Measurements from ENCODE around the gene IPO13.

The IPO13 gene

DNA sequence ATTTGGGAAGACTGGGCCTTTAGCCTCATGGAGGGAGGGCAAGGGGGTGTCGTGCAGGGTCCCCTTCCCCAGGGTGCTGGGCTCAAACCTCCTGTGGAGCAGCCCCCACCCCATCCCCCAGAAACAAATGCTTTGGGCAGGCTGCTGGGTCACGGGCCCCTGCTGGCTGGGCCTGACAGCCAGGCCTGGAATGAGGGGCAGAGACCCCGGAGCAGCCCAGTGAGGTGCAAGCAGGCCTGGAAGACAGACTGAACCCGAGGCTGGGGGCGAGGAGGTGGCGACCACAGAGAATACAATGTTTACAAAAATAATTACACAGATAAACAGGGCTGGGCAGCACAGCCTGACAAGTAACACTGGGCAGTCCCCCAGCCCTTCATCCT lies 50.0 kb downstream of the IPO13 start:
- DNase-seq (ENCODE audit: insufficient read length, low spot score), result no peak
- no peak for FAIRE-seq
- no peak for TF ChIP-seq TAF1 (IDR thresholded peaks at IDR 0.05; ENCODE audit: low read depth, low read length)
- no peak for TF ChIP-seq POU2F2 (IDR thresholded peaks at IDR 0.05; ENCODE audit: low read depth, low read length)
- no peak for TF ChIP-seq POLR2AphosphoS5 (IDR thresholded peaks at IDR 0.05; ENCODE audit: low read depth, low read length)
- TF ChIP-seq SPI1 (IDR thresholded peaks at IDR 0.05; ENCODE audit: low read depth, low read length), result no peak
- no peak for TF ChIP-seq PAX5 (IDR thresholded peaks at IDR 0.05; ENCODE audit: insufficient read depth, low read length, severe bottlenecking)
- no peak for TF ChIP-seq POLR2A (IDR thresholded peaks at IDR 0.05; ENCODE audit: low read depth, low read length)

DNA sequence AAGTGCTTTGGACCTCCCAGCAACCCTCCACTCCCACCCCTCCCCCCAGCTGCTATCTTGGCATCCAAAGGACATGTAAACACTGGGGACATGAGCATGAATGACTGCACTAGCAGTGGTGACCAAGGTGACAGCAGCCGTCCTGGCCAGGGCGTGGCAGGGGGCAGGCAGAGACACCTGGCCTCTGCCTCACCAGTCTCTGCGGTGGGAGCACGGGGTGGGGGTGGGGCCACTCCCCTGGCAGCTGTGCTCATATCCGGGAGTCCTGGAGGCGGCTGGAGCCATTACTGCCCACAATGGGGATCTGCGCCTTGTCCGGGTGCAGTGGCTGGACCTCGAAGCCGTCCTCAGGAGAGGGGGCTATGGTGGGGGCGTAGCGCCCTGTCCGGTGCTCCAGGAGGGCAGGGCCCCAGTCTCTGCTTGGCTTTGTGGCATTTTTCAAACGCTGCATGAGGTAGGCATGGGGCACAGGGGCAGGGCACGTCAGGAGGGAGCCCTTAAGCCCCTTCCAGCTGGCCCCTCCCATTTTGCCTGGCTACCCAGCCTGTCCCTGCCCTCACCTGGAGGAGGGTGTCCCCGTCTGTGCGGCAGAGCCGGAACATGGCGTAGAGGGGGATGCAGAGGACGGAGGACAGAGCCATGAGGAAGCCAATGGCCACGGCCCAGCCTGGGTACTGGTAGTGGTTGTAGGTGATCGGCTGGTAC lies 50.7 kb downstream of the IPO13 start:
- no peak for DNase-seq (ENCODE audit: insufficient read length, low spot score)
- TF ChIP-seq PAX5 (IDR thresholded peaks at IDR 0.05; ENCODE audit: insufficient read depth, low read length, severe bottlenecking), result no peak
- no peak for TF ChIP-seq TAF1 (IDR thresholded peaks at IDR 0.05; ENCODE audit: low read depth, low read length)
- no peak for TF ChIP-seq POLR2AphosphoS5 (IDR thresholded peaks at IDR 0.05; ENCODE audit: low read depth, low read length)
- no peak for TF ChIP-seq POU2F2 (IDR thresholded peaks at IDR 0.05; ENCODE audit: low read depth, low read length)
- no peak for TF ChIP-seq POLR2A (IDR thresholded peaks at IDR 0.05; ENCODE audit: low read depth, low read length)
- TF ChIP-seq SPI1 (IDR thresholded peaks at IDR 0.05; ENCODE audit: low read depth, low read length), result no peak
- FAIRE-seq, result no peak

DNA sequence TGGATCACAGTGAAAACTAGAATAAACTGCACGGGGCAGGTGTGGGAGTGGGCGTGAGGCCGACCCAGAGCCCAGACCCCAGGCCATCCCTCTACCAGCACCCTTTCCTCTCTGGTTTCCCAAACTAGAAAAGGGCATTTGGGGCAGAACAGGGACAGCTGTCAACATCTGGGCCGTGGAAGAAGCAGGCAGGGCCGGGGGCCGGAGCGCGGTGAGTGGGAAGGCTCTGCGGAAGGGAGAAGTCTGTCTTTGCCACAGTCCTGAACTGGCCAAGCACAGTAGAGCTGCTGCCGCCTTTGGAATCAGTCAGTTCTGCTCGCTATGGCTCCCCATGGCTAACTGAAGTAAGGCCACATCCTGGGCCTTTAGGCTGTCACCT lies 51.2 kb downstream of the IPO13 start:
- TF ChIP-seq POU2F2 (IDR thresholded peaks at IDR 0.05; ENCODE audit: low read depth, low read length), result no peak
- TF ChIP-seq POLR2AphosphoS5 (IDR thresholded peaks at IDR 0.05; ENCODE audit: low read depth, low read length), result no peak
- TF ChIP-seq TAF1 (IDR thresholded peaks at IDR 0.05; ENCODE audit: low read depth, low read length), result no peak
- no peak for TF ChIP-seq POLR2A (IDR thresholded peaks at IDR 0.05; ENCODE audit: low read depth, low read length)
- DNase-seq (ENCODE audit: insufficient read length, low spot score), result no peak
- no peak for FAIRE-seq

DNA sequence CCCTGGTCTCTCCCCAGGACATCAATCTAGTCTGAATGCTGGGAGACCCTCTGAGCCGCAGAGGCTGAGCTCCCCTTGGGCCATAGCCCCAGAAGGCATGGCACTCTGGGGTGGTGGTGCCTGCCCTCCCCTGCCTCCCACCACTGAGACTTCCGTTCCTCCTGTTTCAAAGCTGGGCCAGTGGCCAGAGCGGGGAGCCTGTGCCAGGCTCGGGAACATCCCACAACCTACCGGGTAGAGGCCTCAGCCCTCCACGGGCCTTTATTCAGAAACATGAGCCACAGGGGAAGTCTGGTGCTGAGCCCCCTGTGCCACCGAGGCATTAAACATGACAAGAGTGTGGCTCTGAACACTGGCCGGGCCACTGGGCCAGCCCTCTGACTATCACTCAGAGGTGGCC lies 52.7 kb downstream of the IPO13 start:
- DNase-seq (ENCODE audit: insufficient read length, low spot score) (no peak), FAIRE-seq (no peak)
- TF ChIP-seq POU2F2 (IDR thresholded peaks at IDR 0.05; ENCODE audit: low read depth, low read length) (no peak), SPI1 (IDR thresholded peaks at IDR 0.05; ENCODE audit: low read depth, low read length) (no peak), PAX5 (IDR thresholded peaks at IDR 0.05; ENCODE audit: insufficient read depth, low read length, severe bottlenecking) (no peak), TAF1 (IDR thresholded peaks at IDR 0.05; ENCODE audit: low read depth, low read length) (no peak), POLR2A (IDR thresholded peaks at IDR 0.05; ENCODE audit: low read depth, low read length) (no peak), POLR2AphosphoS5 (IDR thresholded peaks at IDR 0.05; ENCODE audit: low read depth, low read length) (no peak)

DNA sequence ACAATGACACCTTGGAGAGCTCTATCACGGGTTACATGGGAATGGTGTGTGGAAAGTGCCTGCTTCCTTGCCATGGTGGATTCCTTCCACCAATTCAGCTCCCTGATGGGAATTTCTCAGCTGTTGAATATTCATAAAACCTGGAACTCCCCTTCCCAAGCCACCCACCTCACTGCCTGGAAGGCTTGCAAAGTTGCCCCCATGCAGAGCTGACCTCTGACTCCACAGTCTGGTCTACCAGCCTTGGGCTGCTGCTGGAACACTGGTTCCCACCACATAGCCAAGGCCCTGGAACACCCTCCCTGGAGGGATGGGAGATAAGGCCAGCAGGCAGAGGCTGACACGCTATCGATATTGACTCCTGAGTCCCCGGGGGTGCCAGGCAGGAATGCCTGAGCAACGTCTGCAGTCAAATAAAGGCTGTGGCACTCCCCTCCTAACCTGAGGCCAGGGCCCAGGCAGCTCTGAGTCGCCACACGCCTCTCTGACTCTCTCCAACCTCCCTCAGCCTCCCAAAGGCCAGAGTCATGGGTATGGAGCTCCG lies 53.4 kb downstream of the IPO13 start:
- FAIRE-seq (no peak), DNase-seq (ENCODE audit: insufficient read length, low spot score) (no peak)
- TF ChIP-seq POU2F2 (IDR thresholded peaks at IDR 0.05; ENCODE audit: low read depth, low read length), result no peak

DNA sequence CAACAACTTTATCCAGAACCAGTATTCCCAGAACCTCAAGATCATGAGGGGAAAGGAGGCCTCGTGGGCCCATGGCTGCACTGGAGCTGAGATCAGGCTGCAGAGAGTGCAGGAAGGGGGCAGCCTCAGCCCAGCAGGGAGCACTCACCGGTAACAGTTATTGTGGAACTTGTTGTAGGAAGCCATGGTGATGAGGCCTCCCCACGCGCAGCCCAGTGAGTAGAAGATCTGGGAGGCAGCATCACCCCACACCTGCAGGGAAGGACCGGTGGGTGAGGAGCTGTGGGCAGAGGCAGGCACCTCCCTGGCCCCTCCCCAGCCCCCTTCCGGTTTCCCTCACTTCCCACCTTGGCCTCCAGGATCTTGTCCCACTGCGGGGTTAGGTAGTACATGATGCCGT lies 55.4 kb downstream of the IPO13 start:
- no peak for FAIRE-seq
- no peak for DNase-seq (ENCODE audit: insufficient read length, low spot score)
- TF ChIP-seq TAF1 (IDR thresholded peaks at IDR 0.05; ENCODE audit: low read depth, low read length), result no peak
- TF ChIP-seq POLR2AphosphoS5 (IDR thresholded peaks at IDR 0.05; ENCODE audit: low read depth, low read length), result no peak
- no peak for TF ChIP-seq PAX5 (IDR thresholded peaks at IDR 0.05; ENCODE audit: insufficient read depth, low read length, severe bottlenecking)
- no peak for TF ChIP-seq SPI1 (IDR thresholded peaks at IDR 0.05; ENCODE audit: low read depth, low read length)
- no peak for TF ChIP-seq POU2F2 (IDR thresholded peaks at IDR 0.05; ENCODE audit: low read depth, low read length)
- TF ChIP-seq POLR2A (IDR thresholded peaks at IDR 0.05; ENCODE audit: low read depth, low read length), result no peak

DNA sequence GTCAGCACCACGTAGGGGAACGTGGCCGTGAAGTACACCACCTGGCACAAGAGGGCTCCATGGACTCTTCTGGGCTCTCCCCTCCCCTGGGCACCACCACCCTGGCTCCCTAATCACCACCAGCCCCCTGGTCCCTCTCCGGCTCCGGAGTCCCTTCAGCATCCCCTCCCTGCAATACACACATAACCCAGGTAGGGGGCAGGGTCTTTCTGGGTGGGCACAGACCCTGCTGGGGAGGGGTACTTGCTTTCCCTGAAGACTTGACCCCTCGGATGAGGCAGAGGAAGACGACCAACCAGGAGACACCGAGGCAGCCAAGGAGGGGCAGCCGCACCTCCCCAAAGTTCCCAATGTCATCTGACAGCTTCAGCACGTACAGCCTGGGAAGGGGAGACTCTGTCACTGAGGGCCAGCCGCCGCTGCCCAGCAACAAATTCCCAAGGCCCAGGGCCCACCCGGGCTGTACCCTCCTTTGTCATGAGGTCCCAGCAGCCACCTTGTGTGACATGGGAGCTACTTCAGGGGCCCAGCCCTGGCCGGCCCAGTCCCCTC lies 55.9 kb downstream of the IPO13 start:
- no peak for FAIRE-seq

DNA sequence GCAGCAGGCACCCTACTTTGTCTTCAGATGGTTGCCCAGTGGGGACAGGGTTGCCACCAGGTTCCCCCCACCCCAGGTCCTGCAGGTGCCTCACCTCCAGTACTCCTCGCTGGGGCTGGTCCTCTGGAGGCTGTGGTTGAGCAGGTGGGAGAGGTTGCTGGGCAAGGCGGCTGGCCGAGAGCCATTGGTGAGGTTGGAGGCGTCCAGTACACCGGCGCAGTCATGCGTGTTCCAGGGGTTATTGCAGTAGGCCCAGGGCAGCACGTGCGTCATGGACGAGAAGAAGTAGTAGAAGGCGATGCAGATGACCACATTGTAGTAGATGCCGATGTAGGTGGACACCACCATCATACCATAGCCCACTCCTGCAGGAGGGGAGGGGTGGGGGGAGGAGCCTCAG lies 61.5 kb downstream of the IPO13 start:
- FAIRE-seq (no peak), DNase-seq (ENCODE audit: insufficient read length, low spot score) (no peak)
- TF ChIP-seq SPI1 (IDR thresholded peaks at IDR 0.05; ENCODE audit: low read depth, low read length) (no peak), POLR2A (IDR thresholded peaks at IDR 0.05; ENCODE audit: low read depth, low read length) (no peak), POU2F2 (IDR thresholded peaks at IDR 0.05; ENCODE audit: low read depth, low read length) (no peak), PAX5 (IDR thresholded peaks at IDR 0.05; ENCODE audit: insufficient read depth, low read length, severe bottlenecking) (no peak), POLR2AphosphoS5 (IDR thresholded peaks at IDR 0.05; ENCODE audit: low read depth, low read length) (no peak), TAF1 (IDR thresholded peaks at IDR 0.05; ENCODE audit: low read depth, low read length) (no peak)

More for the DNA sequence above, 55.9 kb downstream of the IPO13 start:
- TF ChIP-seq PAX5 (IDR thresholded peaks at IDR 0.05; ENCODE audit: insufficient read depth, low read length, severe bottlenecking) (no peak), POLR2A (IDR thresholded peaks at IDR 0.05; ENCODE audit: low read depth, low read length) (no peak), POU2F2 (IDR thresholded peaks at IDR 0.05; ENCODE audit: low read depth, low read length) (no peak), SPI1 (IDR thresholded peaks at IDR 0.05; ENCODE audit: low read depth, low read length) (no peak)
- DNase-seq (ENCODE audit: insufficient read length, low spot score), result no peak

DNA sequence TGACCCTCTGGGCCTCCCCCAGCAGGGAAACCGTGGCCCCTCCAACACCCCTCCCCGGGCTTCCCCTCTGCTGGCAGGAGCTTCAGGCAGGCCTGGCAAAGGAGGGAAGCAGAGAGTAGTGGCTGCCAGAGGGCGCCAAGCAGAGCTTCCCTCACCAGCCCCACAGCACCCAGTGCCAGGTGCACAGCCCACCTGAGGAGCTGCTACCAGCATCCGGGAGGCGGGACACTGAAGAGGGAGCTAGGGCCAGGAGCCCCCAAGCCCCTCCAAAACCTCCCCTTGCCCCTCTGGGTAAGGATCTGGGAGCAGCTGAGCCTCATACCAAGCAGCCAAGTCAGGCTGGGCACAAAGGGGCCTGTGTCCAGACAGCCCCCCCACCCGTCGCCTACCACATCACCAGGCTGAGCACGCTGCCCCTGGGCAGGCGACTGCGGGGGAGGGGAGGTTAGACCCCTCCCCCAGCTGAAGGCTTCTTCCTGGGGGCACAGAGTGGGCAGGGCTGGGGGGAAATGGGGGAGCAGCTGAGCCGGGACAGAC lies 64.3 kb downstream of the IPO13 start:
- DNase-seq (ENCODE audit: insufficient read length, low spot score), result no peak
- no peak for TF ChIP-seq POU2F2 (IDR thresholded peaks at IDR 0.05; ENCODE audit: low read depth, low read length)
- TF ChIP-seq SPI1 (IDR thresholded peaks at IDR 0.05; ENCODE audit: low read depth, low read length), result no peak
- no peak for TF ChIP-seq POLR2AphosphoS5 (IDR thresholded peaks at IDR 0.05; ENCODE audit: low read depth, low read length)
- no peak for TF ChIP-seq POLR2A (IDR thresholded peaks at IDR 0.05; ENCODE audit: low read depth, low read length)
- no peak for TF ChIP-seq TAF1 (IDR thresholded peaks at IDR 0.05; ENCODE audit: low read depth, low read length)
- TF ChIP-seq PAX5 (IDR thresholded peaks at IDR 0.05; ENCODE audit: insufficient read depth, low read length, severe bottlenecking), result no peak
- FAIRE-seq, result no peak

DNA sequence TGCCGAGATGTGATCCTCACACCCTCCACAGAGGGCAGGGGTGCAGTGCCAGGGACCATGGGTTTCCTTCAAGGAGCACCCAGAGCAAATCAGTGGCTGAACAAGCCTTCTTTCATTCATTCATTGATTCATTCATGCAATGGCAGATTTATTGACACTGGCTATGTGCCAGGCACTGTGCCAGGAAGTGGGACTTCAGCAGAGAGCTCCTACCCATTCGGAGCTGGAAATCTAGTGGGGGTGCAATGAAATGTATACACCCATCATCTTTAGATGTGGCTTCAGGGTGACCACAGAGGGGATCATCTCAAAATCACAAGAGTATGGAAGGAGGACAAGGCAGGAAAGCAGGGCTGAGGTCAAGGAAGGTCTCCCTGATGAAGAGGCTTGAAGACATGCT lies 65.7 kb downstream of the IPO13 start:
- TF ChIP-seq PAX5 (IDR thresholded peaks at IDR 0.05; ENCODE audit: insufficient read depth, low read length, severe bottlenecking) (no peak), POU2F2 (IDR thresholded peaks at IDR 0.05; ENCODE audit: low read depth, low read length) (no peak), SPI1 (IDR thresholded peaks at IDR 0.05; ENCODE audit: low read depth, low read length) (no peak), TAF1 (IDR thresholded peaks at IDR 0.05; ENCODE audit: low read depth, low read length) (no peak), POLR2AphosphoS5 (IDR thresholded peaks at IDR 0.05; ENCODE audit: low read depth, low read length) (no peak), POLR2A (IDR thresholded peaks at IDR 0.05; ENCODE audit: low read depth, low read length) (no peak)
- FAIRE-seq (no peak), DNase-seq (ENCODE audit: insufficient read length, low spot score) (no peak)

Data from GM12891 (cell line).